NCI-H1105 (cell line): Measurements from ENCODE around the gene PYGO2.

Experiments
- DNase-seq: peaks from one replicate; lab custom pipeline; 2025; lab: John Stamatoyannopoulos, UW

PYGO2 gene

GRCh38 chr1:154943649-154944400, 17.8 kb downstream of the PYGO2 start:
- DNase-seq: peak; percentile 34

DNA sequence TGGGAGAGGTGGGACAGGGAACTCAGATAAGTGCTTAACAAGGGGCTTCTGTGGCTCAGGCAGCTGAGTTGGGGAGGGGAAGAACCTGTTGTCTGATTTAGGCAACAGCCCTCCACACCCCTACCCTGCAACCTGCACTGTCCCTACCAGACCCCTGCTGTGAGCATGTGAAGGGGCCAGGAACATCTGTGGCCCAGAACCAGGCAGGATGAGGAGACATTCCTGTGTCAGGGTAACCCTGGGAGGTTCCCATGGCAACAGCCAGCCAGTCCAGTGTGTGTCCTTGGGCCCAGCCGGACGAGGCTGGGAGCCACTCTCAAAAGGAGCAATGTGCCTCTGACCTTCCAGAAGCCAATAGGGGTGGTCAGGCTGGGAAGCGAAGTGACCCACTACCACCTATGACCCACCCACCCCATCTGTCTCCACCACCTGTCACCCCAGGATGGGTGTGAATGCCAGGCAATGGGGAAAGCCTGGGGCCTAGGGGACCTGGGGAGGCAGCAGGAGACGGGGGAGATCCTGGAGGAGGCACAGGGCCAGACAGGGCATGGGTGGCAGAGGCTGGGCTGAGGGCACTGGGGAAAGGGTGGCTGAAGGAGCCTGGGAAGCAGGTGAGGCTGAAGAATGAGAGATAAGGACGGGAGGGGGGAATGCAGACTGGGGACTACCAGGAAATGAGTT, 20.1 kb downstream of the PYGO2 start:
- DNase-seq: no peak

- no peak for DNase-seq
These were observed 20.9 kb downstream of the PYGO2 start for GRCh38 chr1:154940651-154941194.

DNA sequence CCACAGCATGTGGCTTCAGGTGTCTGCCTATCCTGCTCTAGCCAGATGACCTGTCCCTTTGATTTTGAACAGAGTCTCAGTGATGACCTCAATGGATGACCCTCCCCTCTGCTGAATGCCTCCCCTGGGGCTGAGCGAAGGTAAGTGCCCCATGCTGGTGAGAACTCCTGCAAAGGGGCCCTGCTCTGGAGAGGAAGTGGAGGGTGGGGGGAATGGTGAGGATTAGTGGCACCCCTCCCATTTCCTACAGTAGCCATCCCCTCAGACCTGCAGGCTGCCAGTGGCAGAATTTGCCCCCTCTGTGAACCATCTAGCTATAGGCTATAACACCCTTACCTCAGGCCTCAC, 21.4 kb downstream of the PYGO2 start:
- DNase-seq: no peak

- DNase-seq: no peak
These were observed 22.8 kb downstream of the PYGO2 start for GRCh38 chr1:154938604-154939399.

DNA sequence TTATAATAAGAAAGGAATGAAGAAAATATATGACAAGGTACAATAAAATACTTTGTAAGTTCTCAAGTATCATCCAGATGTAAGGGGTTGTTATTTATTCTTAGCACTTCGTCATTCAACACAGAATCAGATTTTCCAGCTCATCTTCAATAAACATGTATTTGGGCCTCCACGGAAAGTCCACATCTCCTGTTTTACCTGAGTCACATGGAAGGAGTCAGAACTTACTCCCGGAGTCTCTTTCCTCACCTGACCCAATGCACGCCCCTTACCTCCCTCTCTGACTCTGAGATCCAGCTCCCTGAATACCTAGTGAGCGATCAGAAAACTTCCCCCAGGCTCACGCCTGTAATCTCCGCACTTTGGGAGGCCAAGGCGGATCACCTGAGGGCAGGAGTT, 23.6 kb downstream of the PYGO2 start:
- no peak for DNase-seq

DNA sequence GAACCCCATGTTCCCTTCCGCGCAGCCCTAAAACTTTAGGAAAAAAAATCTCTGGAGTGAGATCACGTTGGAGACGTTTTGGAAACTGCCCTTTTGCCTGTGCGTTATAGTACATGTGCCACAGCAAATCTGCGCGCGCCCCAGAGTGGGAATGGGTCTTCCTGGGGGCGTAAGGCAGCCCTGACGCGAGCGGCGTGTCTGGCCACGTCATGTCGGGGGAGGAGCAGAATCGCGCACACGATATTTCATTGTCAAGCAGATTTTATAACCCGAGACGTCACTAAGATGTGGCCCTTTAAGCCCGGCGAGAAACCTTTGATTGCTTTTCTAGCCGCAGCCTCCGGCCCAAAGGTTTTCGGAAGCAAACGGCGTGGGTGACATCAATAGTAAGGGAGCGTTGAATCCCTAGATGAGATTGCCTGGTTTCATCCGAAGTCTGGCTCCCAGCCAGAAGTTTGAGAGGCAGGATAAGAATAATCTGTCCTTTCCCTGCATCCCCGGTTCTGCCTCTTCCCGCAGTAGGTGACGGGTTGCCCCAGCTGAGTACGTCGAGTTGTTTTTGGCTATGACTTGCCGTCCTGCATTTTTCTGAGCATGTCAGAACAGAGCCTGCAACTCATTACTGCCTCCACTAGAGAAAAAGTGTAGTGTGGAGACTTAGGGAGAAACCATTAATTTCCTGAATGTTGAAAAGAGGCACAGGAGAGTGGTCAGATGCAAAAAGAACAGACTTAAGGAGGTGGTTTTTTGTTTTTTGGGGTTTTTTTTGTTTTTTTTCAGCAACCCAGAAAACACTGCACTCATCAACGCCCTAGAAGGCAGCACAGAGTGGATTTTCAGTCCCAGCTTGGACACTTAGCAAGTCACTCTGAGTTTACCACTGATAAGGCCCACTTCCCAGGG, 24.2 kb downstream of the PYGO2 start:
- DNase-seq: peak; percentile 87

GRCh38 chr1:154936555-154937084, 25.0 kb downstream of the PYGO2 start, which contains the start of gene PMVK:
TSS of gene PMVK (minus strand) at chr1:154936719. CDS start at chr1:154936685, 34 bp downstream.
- peak; percentile 94 for DNase-seq

DNA sequence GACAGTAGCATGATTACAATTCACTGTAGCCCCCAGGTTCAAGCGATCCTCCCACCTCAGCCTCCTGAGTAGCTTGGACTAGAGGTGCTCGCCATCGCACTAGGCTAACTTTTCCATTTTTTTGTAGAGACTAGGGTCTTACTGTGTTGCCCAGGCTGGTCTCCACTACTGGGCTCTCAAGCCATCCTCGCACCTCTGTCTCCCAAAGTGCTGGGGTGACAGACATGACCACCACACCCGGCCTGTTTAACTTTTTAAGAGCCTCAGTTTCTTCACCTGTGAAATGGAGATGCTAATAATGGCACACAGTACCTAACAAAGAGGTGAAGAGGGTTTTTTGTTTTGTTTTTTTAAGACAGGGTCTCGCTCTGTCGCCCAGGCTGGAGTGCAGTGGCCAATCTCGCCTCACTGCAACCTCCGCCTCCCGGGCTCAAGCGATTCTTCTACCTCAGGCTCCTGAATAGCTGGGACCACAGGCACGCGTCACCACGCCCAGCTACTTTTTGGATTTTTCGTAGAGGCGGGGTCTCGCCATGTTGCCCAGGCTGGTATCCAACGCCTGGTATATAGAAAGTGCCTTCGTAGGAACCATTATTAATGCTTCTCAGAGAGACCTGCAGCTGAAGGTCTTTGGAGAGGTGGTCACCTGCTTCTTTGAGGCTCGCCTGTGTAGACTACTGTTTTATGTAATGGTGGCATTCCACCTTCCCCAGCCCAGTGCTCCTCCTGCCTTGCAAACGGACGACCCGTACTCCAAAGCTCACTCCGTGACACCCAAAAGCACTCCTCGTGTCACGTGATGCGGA, 25.6 kb downstream of the PYGO2 start:
- DNase-seq: no peak

- no peak for DNase-seq
These were observed 27.1 kb downstream of the PYGO2 start for GRCh38 chr1:154934358-154934948.

GRCh38 chr1:154931940-154932487, 29.6 kb downstream of the PYGO2 start:
- no peak for DNase-seq

- no peak for DNase-seq
These were observed 35.4 kb downstream of the PYGO2 start for GRCh38 chr1:154926201-154926600.

DNA sequence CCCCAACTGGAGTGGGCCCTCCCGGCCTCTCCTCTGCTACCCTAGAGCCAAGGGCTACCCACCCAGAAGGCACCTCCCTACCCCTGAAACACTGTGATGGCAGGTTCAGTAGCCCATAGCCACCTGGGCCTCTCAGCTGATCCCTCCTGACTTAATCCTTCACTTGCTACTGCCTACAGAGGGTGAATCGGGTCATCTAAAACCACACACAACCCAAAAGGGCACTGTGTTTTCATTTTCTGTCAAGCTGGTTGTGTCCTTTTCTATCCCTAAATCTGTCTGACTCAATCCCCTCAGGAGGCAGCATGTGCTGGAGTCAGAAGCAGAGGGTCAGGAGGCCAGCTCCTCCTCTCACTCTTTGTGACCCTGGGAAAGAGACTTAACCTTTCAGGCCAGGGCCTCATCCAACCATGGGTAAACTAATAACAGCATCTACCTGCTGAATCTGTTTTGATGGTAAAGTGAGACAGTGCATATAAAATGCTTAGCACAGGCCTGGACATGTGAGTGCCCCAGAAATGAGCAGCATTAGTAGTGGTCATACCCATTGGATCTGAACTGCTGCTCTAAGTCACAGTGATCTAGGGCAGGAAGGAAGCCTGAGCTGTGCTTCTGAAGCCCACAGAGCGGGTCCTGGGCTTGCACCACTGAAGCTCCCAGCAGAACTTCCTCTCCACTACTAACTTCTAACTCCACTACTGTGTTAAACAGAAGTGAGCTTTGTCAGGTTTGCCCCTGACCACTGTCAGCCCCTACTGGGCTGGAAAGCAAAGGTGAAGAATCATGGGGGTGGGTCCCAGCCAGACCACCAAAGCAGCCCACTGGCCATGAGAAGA, 36.0 kb downstream of the PYGO2 start:
- no peak for DNase-seq

DNA sequence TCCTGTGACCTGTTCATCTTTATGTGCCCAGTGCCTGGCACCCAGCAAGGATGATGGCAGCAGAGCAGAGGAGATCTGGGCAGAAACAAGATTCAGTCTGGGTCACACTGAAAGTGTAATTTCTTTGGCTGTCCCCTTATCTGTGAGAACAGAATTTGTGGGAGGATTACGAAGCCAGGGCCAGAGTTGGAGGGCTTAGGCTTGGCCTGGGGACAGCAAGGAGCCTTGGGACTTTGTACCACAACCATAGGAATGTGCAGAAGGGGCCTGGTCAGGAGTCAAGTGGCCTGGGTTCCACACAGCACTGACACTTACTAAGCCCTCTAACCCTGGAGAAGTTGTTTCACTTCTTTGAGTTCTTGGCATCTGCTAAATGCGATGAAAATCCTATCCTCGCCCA, 37.9 kb downstream of the PYGO2 start:
- no peak for DNase-seq

- DNase-seq: no peak
These were observed 48.3 kb downstream of the PYGO2 start for GRCh38 chr1:154913273-154913672.

- no peak for DNase-seq
These were observed 48.8 kb downstream of the PYGO2 start for GRCh38 chr1:154912755-154913154.

GRCh38 chr1:154911691-154912550, 49.7 kb downstream of the PYGO2 start:
- DNase-seq: no peak

DNA sequence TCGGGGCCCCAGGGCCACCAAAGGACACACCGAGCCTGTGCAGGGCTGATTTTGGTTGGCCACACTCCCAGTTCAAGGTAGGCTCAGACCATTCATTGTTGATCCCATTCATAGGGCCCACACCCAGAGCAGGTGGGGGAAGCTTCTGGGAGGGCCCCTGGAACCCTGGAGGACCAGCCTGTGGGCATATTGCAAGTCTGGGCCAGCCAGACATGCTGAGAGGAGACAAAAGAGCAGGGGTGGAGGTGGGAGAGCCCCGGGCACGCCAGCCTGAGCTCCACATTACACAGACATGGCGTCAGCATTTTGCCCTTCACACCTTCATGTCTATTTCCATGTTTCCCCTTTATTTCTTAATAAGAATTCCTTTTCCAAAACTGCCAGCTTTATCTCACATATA, 50.7 kb downstream of the PYGO2 start:
- no peak for DNase-seq
